Skin epidermis (tissue), 12 donors: ENCODE results near the gene OR56B4.
"Not testable (repeated sequence)": the region's sequence is repeated elsewhere in the genome, so short reads cannot be mapped to it uniquely, and the experiment has no call there.

Source experiments
- H3K27ac ChIP-seq, 21 experiments: fragments of 200-600 bp; sonication (generic) in 11 of 21; one replicate each; pipeline ENCODE4 v1.5.0; 2020; ENCODE audit warnings: mild to moderate bottlenecking in 3 of 21, inconsistent platforms in 2 of 21, moderate library complexity in 2 of 21
- H3K4me3 ChIP-seq, 7 experiments: fragments of 200-600 bp; sonication (generic) in 2 of 7; one replicate each; pipeline ENCODE4 v1.5.0; 2020; ENCODE audit warnings: inconsistent platforms in 2 of 7, mild to moderate bottlenecking in 2 of 7, moderate library complexity in 1 of 7

OR56B4 gene

DNA sequence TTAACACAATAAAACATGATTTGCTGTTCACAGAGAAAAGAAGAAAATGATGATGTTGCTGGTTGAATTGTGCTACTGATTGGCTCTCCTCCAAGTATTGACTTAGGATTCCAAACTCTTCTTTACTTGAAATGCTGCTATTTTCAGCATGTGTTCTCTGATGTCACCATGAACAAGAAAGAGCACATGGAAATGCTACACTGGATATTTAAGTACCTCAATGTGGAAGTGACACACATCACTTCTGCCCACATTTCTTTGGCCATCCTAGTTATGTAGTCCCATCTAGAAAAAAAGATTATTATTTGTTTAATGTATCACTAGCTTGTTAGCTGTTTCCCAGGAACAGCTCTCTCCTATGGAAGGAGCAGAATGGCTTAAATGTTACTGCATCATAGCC, 35.5 kb downstream of the OR56B4 start:
- H3K27ac ChIP-seq, result no peak overlapping the region
- H3K4me3 ChIP-seq, result no peak overlapping the region

DNA sequence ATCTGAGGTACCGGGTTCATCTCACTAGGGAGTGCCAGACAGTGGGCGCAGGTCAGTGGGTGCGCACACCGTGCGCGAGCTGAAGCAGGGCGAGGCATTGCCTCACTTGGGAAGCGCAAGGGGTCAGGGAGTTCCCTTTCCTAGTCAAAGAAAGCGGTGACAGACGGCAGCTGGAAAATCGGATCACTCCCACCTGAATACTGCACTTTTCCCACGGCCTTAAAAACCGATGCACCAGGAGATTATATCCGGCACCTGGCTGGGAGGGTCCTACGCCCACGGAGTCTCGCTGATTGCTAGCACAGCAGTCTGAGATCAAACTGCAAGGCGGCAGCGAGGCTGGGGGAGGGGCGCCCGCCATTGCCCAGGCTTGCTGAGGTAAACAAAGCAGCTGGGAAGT, 36.3 kb downstream of the OR56B4 start:
- H3K4me3 ChIP-seq, H3K27ac ChIP-seq: not testable (repeated sequence)

GRCh38 chr11:6151117-6151516, 43.6 kb downstream of the OR56B4 start:
- H3K27ac ChIP-seq, result no peak overlapping the region
- H3K4me3 ChIP-seq, result no peak overlapping the region

GRCh38 chr11:6152126-6152525, 44.6 kb downstream of the OR56B4 start:
- Histone ChIP-seq H3K4me3 (no peak overlapping the region), H3K27ac (no peak overlapping the region)

- H3K27ac ChIP-seq, result no peak overlapping the region
- no peak overlapping the region for H3K4me3 ChIP-seq
Measured at GRCh38 chr11:6156628-6157359, 49.3 kb downstream of the OR56B4 start.
